ENCODE results near the gene MSS51.

The MSS51 gene
- long read RNA-seq, donor 1: 0 reads
- long read RNA-seq, donor 2: 0 reads
- long read RNA-seq, donor 3: 0 reads
- long read RNA-seq, donor 4: 0 reads
- long read RNA-seq, donor 5: 0 reads
- long read RNA-seq, donor 6: 0 reads
- long read RNA-seq, donor 7, partial matches to known transcripts: 0 of 1 reads
- long read RNA-seq, donor 7, other reads (novel, unspliced or antisense): 0 of 1 reads
- long read RNA-seq, donor 8: 0 reads

GRCh38 chr10:73433538-73433867, at the start of gene MSS51:
Gene MSS51 (minus strand): TSS chr10:73433561. CDS start chr10:73428284, 5,277 bp downstream.
- DNase-seq: no peak

- DNase-seq: no peak
Observed at GRCh38 chr10:73480158-73480557, 46.8 kb upstream of the MSS51 start.

- no peak for DNase-seq
Observed at GRCh38 chr10:73478636-73479035, 45.3 kb upstream of the MSS51 start.

- no peak for DNase-seq
Observed at GRCh38 chr10:73471226-73471625, 37.9 kb upstream of the MSS51 start.

DNA sequence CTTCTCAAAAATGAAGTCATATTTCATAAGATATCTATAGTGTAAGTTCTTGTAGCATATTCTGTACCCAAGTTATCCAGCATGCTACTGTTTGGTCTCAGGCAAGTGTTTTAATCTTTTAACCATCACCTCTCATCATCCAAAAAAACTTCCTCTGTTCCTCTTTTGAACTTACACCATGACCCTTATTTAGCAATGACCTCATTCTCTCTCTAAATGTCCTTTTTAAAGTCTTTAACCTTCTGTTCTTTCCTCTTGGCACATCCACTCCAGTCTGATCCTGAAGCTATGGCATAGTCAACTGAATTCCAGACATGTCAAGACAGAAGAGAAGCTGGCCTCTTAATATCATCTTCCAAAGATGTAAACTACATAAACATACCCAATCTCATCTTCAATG, 36.2 kb upstream of the MSS51 start:
- DNase-seq: no peak

- no peak for DNase-seq
Observed at GRCh38 chr10:73467206-73467605, 33.8 kb upstream of the MSS51 start.

DNA sequence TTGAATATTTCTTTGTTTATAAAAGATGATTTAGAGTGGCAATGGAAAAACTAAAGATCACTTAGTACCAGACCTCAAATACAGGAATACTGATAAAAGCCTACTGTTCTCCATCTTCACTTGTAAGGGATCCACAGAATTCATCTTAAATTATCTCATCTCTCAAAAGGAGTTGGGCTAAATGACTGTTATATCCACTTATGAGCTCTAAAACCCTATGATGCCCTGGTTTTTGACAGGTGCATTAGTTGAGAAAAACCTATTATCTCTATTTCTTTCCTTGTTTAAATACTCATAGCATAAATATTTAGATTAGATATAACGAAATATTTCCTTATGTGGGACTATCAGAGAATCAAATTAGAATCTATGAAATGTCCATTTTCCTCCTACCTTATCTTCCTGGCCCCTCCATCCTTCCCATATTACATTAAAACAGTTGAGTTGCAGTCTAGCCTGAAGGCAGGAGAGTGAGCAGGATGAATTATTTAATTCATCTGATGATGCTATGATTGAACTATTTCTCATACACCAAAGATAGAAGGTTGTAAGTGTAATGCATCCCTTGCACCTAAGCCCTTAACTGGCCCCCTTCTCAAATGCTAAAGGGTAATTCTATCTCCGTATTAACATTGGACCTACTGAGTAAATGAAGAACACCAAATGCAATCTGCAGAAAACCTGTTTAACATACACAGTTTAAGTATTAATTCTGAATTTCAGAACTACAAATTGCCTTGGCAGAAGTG, 32.8 kb upstream of the MSS51 start:
- DNase-seq: no peak

GRCh38 chr10:73460897-73461296, 27.5 kb upstream of the MSS51 start:
- DNase-seq: no peak

DNA sequence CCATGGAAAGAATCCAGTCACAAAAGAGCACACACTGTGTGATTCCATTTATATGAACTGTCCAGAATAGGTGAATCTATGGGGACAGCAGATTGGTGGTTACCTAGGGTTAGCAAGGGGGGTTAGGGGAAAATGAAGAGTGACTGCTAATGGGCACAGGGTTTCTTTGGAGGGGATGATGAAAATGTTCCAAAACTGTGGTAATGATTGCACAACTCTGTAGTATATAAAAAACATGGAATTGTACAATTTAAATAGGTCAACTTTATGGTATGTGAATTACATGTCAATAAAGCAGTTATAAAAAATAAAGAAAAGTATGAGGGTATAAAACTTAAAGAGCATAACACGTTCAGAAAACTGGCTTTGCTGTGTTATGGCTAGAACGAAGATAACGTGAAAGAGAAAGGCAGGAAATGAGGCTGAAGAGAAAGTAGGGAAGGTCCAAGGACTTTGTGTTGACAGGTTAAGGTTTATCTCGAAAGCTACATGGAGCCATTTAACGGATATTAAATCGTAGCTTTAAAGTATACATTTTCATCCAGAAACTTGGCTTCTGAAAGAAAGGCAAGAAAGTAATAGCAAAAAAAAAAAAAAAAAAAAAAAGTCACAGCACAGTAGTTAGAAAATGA, 26.4 kb upstream of the MSS51 start:
- no peak for DNase-seq

DNA sequence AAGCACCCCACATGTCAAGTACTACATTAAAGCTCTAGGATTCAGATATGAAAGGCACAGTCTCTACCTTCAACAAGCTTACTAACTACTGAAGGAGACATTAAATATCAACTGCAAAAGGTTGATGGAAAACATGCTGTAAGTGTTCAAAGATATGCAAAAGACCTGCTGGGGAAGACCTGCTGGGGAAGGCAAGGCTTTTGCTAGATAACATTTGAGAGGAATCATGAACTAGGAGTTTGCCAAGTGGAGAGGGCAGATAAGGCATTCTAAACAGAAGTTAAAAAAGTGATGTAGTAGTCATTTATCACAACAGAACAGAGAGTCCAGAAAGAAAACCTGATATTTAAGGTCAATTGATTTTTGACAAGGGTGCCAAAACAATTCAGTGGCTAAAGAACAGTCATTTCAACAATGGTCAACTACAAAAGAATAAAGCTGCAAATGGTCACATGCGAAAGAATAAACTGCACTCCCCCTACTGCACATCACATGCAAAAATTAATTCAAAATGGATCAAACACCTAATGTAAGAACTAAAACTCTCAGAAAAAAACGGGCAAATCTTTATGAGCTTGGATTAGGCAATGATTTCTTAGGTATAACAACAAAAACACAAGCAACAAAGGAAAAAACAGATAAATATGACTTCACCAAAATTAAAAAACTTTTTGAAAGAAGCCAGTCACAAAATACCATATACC, 23.0 kb upstream of the MSS51 start:
- DNase-seq: no peak

DNA sequence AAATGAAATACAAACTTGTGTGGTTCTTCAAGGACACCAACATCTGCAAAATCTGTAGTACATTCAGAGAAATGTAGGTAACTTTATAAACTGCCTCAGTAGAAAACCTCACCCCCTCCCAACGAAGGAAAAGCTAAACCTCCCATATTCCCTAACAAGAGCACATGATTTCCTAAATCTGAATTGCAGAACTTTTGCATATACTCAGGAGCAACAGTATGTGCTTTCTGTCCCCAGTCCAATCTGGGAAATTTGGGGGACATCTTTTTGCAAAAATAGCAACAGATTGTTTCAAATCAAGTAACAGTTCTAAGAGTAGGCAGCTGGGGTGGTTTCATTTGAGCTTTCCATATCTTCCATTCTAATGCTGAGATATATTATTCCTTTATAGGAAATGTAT, 15.8 kb upstream of the MSS51 start:
- no peak for DNase-seq

DNA sequence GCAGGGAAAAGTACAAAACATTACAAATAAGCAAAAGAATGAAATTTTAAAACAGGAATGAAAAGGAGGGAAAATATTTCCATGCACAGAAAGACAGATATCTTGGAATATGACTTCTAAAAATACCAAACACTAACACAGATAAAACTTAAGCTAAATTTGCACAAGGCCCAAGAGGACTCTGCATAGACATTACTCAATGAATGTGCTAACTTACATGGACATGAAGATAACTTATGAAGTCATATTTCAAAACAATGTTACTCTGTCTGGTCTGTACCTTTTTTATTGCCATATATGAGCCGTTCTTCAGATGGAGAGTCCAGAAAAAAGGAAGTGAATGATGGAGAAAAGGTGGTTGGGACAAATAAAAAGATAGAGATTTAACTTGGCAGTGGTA, 15.0 kb upstream of the MSS51 start:
- no peak for DNase-seq

DNA sequence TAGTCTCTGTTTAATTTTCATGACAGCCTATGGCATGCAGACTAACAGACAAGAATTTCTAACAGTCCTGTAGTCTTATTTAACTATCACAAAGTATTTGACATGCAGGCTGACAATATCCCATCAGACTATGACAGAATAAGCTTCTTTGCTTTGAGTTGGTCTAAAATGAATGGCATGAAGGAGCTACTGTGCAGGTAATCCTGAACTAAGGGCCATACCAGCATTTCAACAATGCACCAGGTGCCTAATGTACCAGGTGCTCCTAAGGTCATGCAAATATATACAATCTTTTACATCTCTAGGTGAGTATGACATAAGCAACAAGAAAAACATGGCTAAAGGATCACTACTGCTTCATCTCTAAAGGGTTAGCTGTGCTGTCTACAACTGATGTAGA, 13.6 kb upstream of the MSS51 start:
- no peak for DNase-seq

DNA sequence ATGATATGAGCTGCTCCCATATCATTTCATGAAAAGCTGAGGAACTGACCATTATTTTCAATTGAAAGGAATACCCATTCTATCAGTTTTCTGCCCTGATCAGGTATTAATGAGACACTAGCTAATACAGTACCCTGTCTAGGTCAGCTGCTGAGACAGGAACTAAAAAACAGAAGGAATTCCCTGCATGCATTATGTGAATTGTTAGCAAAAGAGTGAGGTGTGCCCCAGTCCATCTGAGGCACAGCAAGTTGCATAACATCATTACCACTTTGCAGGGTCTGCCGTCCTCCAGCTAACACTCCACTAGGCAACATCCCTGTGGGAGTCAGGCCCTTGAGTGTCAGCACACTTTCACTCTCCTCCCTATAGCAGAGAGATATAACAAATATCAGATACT, 11.1 kb upstream of the MSS51 start:
- DNase-seq: no peak

DNA sequence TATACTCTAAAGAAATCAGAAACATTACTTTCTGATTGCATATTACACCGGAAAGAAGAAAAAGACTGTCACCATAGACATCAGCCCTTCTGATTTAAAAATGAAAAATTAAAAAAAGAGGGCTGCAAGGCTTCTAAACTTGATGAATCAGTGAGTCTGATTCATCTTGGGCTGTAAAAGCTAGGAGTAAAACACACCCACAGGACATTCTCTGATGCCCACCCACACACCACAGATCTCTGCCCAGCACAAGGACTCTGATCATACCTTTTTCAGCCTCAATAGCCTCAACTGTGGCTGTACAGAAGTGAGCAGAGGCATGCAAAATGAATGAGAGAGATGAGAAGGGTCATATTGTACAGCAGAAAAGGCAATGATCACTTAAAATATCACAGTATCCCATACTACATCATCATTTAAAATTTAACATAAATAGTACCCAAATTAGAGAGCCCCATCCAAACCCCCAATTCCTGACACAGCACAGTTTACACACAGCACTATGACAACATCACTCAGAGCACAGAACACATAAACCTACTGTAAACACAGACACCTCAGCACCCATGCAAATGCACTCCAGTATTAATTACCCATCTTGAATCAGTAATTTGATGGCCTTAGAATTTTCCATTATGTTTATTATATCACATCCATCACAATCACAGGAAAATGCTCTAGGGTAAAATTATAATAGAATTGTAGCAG, 6.4 kb upstream of the MSS51 start:
- DNase-seq: no peak

DNA sequence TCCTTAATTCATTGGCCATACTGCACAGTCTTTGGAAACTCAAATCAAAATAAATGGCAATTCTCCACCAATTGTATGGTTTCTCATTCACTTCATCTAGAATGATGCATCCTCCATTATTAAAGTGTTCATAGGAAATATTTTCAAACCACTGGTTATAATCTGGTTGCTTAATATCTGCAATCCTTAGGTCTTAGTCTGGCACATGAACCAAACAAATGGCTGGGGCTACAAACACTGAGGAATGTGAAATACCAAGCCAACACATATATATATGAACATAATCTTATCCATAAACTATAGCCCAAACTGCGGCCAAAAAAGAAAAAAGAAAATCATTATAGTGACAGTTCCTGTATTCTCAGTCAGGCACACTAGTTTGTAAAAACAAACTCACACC, 5.7 kb upstream of the MSS51 start:
- no peak for DNase-seq

DNA sequence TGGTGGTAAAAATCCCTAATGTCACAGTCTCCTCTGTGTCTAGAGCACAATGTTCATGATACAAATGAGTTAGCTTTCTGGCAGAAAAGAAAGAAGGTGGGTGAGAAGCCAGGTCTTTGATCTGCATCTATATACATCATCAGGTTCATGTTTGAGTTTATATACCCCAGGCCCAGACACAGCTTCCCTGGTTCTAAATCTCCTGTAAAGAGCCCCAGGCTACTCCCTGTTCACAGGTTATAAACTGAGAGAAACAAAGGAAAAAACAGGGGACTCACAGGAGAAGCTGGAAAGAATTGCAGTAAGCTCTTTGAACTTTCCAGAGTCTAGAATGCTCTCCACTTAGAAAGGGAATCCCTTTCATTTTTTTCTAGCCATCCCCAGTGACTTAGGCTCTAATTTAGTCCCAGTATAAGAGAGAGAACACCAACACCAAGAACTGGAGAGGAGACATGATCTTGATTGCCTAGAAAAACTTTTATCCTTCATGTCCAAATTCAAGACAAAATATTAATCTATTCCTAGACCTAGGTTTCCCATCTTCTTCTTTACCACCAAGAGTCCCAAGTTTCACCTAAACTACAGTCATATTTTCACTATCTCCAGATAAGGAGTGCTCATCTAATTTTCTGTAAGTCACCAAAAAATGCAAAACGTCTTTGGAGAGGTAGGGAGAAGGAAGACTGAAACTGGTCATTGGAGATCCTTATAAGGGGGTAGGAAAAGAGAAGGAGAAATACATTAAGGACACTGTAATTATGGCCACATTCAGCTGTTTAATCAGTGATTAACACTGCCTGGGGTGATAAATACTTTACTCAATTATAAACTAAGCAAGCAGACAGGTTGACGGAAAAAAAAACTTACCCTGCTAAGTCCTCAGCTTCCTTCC, 469 bp downstream of the MSS51 start:
- no peak for DNase-seq

DNA sequence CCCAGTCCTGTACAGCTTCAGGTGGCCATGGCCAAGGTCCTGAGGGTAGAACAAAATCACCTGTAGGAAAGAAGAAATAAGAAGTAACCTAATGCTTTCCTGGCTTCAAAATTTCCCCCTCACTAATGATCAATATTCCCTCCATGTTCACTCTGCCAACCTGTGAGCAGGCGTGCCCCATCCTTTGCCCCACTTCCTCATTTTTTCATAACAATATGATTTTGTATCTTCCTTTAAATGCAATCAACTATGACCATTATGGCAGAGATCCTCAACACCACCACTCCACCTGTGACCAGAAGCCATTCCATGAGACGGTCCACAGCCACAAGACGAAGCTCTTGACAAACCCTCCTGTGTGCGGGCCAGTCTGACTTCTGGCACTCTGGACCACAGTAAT, 7.0 kb downstream of the MSS51 start:
- DNase-seq: no peak

DNA sequence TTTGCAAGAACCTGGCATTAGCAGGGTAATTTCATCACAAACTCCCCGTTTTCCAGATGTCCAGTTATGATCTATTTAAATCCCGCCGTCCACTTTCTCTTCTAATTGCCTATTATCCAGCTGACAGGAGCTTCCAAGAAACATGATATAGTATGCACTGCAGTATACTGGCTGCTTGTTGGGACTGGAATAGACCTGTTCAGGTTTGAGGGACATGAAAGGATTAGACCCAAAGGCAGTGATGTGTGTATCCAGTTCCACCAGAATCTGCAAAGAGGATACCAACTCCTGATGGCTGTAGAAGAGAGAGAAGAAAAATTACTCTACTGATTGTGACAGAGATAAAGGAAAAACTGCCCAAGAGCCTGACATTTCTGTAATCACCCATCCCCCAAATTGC, 8.9 kb downstream of the MSS51 start:
- DNase-seq: no peak

GRCh38 chr10:73423309-73423708, 10.1 kb downstream of the MSS51 start:
- no peak for DNase-seq

- DNase-seq: no peak
Observed at GRCh38 chr10:73416571-73416970, 16.8 kb downstream of the MSS51 start.

All from right kidney (tissue), 9 donors.